HG03135 (cell line): Measurements from ENCODE around the gene NAP1L2.
"Not testable (repeated sequence)": the region's sequence is repeated elsewhere in the genome, so short reads cannot be mapped to it uniquely, and the experiment has no call there.

Source experiments
- ATAC-seq: cut with Tn5 transposase; IDR thresholded peaks from one replicate; pipeline ENCODE4 v1.9.1; 2021; ENCODE audit warnings: mild to moderate bottlenecking, moderate library complexity; ENCODE audit not compliant: unreplicated experiment

NAP1L2 gene

GRCh38 chrX:73214426-73215094 lies at the start of gene NAP1L2:
TSS of gene NAP1L2 (minus strand) at chrX:73214851. CDS start at chrX:73214492, 359 bp downstream.
- peak; percentile 70 for ATAC-seq

DNA sequence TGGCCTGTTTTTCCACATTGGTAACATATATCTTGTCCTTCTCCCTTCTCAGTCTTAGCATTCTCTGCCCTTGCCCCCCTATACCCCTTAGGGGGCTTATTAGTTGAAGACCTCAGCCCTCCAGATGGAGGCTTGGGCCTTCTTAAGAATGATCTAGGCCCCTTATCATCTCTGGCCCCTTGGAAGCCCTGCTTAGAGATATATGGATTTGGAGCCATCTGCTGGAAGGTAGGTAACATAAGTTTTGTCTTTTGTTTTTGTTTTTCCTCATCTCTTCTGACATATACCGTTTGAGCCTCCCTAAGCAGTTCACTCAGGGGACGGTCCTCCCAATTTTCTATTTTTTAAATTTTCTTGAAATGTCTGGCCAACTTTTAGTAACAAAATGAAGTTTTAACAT lies 48.3 kb upstream of the NAP1L2 start:
- no peak for ATAC-seq

DNA sequence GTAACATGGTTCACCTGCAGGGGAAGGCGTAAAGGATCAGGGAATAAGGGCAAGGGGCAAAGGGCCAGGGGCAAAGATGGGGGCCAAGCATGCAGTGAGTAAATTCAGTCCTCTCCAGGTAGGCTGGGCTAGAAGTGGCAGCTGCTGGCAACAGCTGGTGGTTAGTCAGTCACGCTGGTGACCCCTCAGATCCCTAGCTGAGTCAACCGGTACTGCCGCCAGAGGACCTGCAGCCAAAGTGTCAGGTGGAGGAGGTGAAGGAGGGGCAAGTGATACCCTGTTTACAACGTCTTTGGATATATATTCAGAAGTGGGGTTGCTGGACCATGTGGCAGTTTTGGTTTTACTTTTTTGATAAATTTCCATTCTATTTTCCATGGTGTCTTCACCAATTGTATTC lies 24.6 kb upstream of the NAP1L2 start:
- ATAC-seq = no peak

DNA sequence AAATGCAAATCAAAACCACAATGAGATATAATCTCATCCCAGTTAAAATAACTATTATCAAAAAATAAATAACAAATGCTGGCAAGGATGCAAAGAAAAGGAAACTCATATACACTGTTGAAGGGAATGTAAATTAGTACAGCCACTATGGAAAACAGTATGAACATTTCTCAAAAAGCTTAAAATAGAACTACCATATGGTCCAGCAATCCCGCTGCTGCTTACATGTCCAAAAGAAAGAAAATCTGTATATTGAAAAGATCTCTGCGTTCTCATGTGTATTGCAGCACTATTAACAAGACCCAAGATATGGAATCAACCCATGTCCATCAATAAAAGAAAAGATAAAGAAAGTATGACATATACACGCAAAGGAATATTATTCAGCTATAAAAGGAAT lies 3.0 kb upstream of the NAP1L2 start:
- ATAC-seq = no peak

DNA sequence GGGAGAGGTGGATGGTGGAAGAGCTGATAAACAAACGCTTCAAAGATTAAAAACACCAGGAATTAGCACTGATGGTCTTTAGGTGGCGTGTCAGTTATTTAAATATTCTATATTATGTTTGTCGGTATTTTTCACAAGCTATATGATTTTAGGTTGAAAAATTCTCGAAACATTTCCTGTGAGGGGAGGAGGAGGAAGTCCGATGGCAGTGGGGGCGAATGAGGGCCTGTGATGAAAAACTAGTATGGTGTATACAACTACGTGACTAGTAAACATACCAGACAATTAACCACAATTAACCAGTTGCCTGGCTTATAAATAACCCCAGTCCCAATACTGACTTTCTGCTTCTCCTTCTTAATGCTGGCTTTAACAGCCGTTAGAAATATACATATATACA lies 595 bp upstream of the NAP1L2 start:
- ATAC-seq = no peak

GRCh38 chrX:73213734-73214425 lies 771 bp downstream of the NAP1L2 start:
- no peak for ATAC-seq

DNA sequence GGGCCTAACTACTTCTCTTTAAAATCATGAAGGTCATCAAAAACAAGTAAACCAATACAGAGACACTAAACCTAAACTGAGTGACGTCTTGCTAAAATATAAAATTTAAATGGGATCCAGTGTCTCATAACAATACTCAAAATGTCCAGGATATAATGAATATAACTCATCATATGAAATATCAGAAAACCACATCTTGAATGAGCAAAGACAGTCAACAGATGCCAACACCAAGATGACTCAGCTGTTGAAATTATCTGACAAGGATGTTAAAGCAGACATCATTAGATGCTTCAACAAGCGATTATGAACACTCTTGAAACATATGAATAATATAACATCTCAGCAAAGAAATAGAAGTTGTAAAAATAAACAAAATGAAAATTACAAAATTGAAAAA lies 8.3 kb downstream of the NAP1L2 start:
- no peak for ATAC-seq

GRCh38 chrX:73182502-73183114 lies 32.0 kb downstream of the NAP1L2 start:
- ATAC-seq = no peak

GRCh38 chrX:73168945-73169344 lies 45.7 kb downstream of the NAP1L2 start:
- not testable (repeated sequence) for ATAC-seq
